HG02623 (cell line): ENCODE measurements around the gene FAM184B.

Experiments
- ATAC-seq: cut with Tn5 transposase; IDR thresholded peaks from one replicate; pipeline ENCODE4 v1.9.1; 2021; ENCODE audit warnings: moderate library complexity; ENCODE audit not compliant: unreplicated experiment

The FAM184B gene

GRCh38 chr4:17781300-17782287, at the start of gene FAM184B:
FAM184B (minus strand) TSS chr4:17781621; CDS start chr4:17781299, 322 bp downstream.
- ATAC-seq, result no peak

GRCh38 chr4:17823871-17824669, 42.6 kb upstream of the FAM184B start:
- no peak for ATAC-seq

DNA sequence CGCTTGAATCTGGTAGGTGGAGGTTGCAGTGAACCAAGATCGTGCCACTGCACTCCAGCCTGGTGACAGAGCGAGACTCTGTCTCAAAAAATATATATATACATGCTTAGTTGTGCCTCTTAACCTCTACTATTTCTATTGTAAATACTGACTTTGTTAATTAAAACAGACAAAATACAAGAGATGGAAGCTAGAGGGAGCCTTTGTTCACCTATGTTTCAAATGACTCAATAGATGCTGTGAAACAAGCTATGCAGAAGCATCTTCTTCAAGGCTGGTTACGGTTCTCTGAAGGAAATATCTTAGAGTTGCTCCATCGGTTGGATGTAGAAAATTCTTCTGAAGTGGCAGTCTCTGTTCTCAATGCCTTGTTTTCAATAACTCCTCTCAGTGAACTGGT, 35.6 kb upstream of the FAM184B start:
- peak; percentile 79 for ATAC-seq

- no peak for ATAC-seq
These were observed 34.7 kb upstream of the FAM184B start for GRCh38 chr4:17816142-17816541.

GRCh38 chr4:17814140-17814539, 32.7 kb upstream of the FAM184B start:
- no peak for ATAC-seq

DNA sequence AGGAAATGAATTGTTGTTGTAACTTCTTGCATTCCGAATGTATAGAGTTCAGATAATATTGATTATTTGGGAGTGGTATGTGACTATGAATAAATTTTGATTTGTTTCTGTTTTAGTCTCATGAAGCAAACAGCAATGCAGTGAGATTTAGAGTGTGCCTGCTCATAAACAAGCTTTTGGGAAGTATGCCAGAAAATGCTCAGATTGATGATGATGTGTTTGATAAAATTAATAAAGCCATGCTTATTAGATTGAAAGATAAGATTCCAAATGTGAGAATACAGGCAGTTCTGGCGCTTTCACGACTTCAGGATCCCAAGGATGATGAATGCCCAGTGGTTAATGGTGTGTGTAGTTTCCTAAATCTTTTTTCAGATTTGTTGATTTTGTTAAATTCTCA, 31.4 kb upstream of the FAM184B start:
- ATAC-seq, result no peak

DNA sequence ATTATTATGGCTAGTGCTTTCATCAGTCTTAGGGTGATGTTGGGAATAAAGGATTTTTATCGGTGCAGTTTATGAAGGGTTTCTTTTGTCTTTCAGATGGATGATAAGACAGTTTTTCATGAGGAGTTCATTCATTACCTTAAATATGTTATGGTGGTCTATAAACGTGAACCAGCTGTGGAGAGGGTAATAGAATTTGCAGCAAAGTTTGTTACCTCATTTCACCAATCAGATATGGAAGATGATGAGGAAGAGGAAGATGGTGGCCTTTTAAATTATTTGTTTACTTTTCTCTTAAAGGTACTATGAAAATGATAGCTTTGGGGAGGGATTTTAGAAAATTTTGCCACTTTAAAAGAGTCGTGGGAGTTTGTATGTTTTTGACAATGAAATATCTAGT, 30.7 kb upstream of the FAM184B start:
- no peak for ATAC-seq

DNA sequence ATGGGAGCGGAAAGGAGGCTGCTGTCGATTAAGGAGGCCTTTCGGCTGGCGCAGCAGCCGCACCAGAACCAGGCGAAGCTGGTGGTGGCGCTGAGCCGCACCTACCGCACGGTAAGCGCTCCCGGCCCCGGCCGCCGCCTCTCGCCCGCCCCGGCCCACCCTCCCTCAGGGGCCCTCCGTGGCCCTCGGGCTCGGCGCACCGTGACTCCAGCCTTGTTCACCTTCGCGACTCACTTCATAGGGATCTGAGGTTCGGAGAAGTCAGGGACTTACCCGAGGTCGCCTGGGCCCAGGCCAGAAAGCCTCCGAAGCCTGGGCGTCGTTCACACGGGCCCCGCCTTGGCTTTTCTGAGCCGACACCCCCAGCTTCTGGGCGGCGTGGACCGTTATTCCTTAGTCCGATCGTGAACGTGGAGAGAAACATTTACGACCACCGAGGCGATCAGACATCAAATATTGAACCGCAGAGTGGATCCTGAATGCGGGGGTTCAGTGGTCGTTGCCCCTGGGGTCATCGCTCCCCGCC, 29.7 kb upstream of the FAM184B start:
- peak; percentile 27 for ATAC-seq

GRCh38 chr4:17810260-17811077, 29.0 kb upstream of the FAM184B start, which contains the start of the genes DCAF16 and NCAPG:
DCAF16 (minus strand) TSS chr4:17810757; CDS start chr4:17804141, 6,616 bp downstream.
NCAPG (plus strand) TSS chr4:17810979; CDS start chr4:17811078, 99 bp downstream.
- peak; percentile 86 for ATAC-seq

GRCh38 chr4:17809667-17810066, 28.2 kb upstream of the FAM184B start:
- no peak for ATAC-seq

DNA sequence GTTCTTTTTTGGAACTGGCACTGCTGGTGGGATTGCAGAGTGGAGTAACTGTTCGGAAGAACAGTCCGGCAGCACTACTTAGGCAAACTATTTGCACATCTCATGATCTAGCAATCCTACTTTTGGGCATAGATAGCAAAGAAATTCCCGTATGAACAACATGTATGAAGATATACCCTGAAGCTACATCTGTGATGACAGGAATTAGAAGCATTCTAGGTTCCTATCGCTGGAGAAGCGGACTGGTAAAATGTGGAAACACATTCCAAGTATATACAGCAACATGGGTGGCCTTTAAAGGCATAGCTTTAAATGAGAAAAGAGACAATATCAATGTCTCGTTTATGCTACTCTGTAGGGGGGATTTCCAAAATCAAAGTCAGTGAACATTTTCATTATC, 26.0 kb upstream of the FAM184B start:
- no peak for ATAC-seq

GRCh38 chr4:17805580-17806155, 24.2 kb upstream of the FAM184B start:
- ATAC-seq, result no peak

- no peak for ATAC-seq
These were observed 16.4 kb upstream of the FAM184B start for GRCh38 chr4:17797808-17798207.

- ATAC-seq, result no peak
These were observed 13.3 kb upstream of the FAM184B start for GRCh38 chr4:17794730-17795129.

GRCh38 chr4:17788956-17789355, 7.5 kb upstream of the FAM184B start:
- no peak for ATAC-seq

GRCh38 chr4:17787315-17787714, 5.9 kb upstream of the FAM184B start:
- ATAC-seq, result no peak

DNA sequence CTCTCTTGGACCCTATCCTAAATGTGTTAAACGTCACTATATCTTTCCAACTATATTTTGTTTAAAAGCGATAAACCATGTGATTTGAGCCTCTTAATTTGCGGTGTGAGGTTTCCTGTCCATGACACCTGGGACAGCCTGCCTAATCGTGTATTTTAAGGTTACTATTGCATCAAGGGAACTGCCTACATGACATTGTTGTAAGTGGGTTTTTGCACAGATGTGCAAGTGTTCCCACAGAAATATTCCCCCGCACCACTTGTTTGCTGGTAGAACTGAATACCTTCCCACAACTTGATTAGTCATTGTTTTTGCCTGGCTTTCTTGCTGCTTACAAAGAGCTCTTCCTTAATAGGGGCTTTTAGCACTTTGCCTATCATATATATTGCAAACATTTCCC, 5.1 kb upstream of the FAM184B start:
- no peak for ATAC-seq

DNA sequence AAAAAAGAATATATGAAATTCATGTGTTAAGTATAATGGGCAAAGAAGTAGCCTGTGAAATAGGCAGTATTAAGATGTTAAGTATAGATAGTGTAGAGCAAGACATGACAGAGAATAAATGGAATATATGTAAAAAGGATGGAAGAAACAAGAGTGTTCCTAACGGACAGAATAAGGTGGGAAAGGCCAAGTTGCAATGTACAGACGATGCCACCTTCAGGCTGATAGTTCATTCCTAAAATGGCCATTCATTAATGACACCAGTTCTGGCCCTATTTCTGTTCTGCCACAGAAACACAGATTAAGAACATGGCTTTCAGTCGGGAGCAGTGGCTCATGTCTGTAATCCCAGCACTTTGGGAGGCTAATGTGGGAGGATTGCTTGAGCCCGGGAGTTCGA, 4.4 kb upstream of the FAM184B start:
- no peak for ATAC-seq

GRCh38 chr4:17780501-17781299, 721 bp downstream of the FAM184B start:
- no peak for ATAC-seq
